Right kidney (tissue), 9 donors: ENCODE data around the gene PRAMEF26.
"Not testable (repeated sequence)": the region's sequence is repeated elsewhere in the genome, so short reads cannot be mapped to it uniquely, and the experiment has no call there.

Experiments used
- DNase-seq: peaks from one replicate; pipeline ENCODE4 v3.0.0-alpha.2; 2016
- long read RNA-seq, 8 donors: transcript quantifications; one replicate each; lab custom pipeline, GENCODE V29; 2026

Gene PRAMEF26
- long read RNA-seq, donor 1: 0 reads
- long read RNA-seq, donor 2: 0 reads
- long read RNA-seq, donor 3: 0 reads
- long read RNA-seq, donor 4: 0 reads
- long read RNA-seq, donor 5: 0 reads
- long read RNA-seq, donor 6: 0 reads
- long read RNA-seq, donor 7: 0 reads
- long read RNA-seq, donor 8: 0 reads

DNA sequence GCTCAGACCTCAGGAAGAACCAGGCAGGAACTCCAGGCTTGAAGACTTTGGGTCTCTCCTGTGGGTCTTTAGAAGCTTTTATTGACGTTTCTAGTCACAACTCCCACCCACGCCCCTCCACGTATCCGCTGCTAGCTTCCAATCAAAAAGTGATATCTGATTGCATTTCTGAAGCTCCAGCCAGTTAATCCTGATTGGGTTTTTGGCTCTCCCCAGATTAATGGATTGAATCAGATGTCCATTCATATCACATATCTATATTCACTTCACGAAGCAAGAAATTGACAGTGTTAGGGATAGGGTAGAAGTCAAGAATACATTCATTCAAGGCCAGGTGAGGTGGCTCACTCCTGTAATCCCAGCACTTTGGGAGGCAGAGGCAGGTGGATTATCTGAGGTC, at the start of gene PRAMEF26:
Gene PRAMEF26, minus strand, starts transcription at position 101 of the 400 bp plus-strand sequence. CDS start 2,914 bp downstream, outside the sequence.
- not testable (repeated sequence) for DNase-seq

DNA sequence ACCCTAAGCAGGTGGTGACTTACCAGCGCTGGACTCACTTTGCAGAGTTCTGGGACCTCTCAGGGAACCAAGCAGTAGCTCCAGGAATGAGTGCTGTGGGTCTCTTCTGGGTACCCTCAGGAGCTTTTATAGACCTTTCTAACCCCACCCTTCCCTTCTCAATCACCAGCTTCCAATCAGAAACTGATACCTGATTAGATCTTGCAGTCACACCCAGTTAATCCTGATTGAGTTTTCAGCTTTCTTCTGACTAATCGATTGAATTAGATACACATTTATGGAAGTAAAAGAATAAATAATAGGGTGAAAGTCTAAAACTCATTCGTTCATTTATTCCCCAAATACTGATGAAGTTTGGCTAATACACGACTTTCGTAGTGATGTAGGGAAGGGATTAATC, 45.5 kb upstream of the PRAMEF26 start, which contains the start of gene PRAMEF13:
Gene PRAMEF13, minus strand, starts transcription at position 101 of the 400 bp plus-strand sequence. CDS start 1,820 bp downstream, outside the sequence.
- DNase-seq: not testable (repeated sequence)

DNA sequence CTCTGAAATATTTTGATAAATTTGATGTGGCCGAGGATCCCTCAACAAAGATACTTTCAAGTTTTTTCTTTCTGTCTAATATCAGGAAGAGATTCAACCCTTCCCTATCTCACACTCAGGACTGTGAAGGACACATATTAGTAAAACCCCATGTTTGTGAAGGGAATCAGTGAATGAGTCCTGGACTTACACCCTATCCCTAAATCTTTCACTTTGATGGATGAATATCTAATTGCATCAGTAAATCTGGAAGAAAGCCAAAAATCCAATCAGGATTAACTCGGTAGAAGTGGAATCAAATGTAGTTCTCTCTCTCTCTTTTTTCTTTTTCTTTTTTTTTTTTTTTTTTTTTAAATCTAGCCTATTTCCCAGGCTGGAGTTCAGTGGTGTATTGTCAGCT, 15.7 kb upstream of the PRAMEF26 start, which contains the start of gene PRAMEF9:
Gene PRAMEF9, plus strand, starts transcription at position 301 of the 400 bp plus-strand sequence. CDS start 3,433 bp downstream, outside the sequence.
- not testable (repeated sequence) for DNase-seq

DNA sequence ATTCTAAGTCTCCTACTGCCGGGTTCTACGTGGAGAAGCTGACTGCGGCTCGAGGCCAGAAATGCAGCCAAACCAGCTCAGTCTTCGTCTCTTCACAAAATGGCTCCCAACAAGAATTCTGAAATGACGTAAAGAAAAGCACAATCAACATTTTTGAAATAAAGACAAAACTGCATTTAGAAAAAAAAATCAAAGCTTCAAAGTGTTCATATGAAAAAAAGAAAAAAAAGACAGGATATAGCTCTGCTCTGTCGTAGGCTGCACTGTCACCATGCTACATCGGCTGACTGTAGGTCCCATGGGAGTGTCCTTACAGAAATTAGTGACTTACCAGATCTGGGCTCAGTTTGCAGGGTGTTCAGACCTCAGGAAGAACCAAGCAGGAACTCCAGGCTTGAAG, 9.7 kb upstream of the PRAMEF26 start, which contains the start of gene HNRNPCL4:
Gene HNRNPCL4, minus strand, starts transcription at position 101 of the 400 bp plus-strand sequence. CDS start 164 bp downstream, outside the sequence.
- DNase-seq: not testable (repeated sequence)

DNA sequence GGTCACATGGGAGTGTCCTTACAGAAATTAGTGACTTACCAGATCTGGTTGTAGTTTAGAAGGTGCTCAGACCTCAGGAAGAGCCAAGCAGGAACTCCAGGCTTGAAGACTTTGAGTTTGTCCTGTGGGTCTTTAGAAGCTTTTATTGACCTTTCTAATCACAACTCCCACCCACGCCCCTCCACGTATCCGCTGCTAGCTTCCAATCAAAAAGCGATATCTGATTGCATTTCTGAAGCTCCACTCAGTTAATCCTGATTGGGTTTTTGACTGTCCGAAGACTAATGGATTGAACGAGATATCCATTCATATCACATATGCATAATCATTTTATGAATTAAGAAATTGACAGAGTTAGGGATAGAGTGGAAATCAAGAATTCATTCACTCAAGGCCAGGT, 39.1 kb downstream of the PRAMEF26 start, which contains the start of gene HNRNPCL2:
Gene HNRNPCL2, minus strand, starts transcription at position 101 of the 400 bp plus-strand sequence. CDS start 454 bp downstream, outside the sequence.
- not testable (repeated sequence) for DNase-seq
